ENCODE measurements around the gene PALLD.

PALLD gene

GRCh38 chr4:168715896-168716295, 219.0 kb downstream of the PALLD start:
- DNase-seq (ENCODE audit: low spot score) = no peak
- no peak for TF ChIP-seq CTCF (IDR thresholded peaks at IDR 0.05; ENCODE audit: borderline replicate concordance, control extremely low read depth, extremely low read depth, insufficient read depth, missing control alignments)
- in situ Hi-C loops (cut with MboI; ENCODE audit: low sequenced_read_pairs, unreplicated experiment) = no loop called here

GRCh38 chr4:168716406-168717129, 219.7 kb downstream of the PALLD start:
- in situ Hi-C loops (cut with MboI; ENCODE audit: low sequenced_read_pairs, unreplicated experiment) = no loop called here
- no peak for TF ChIP-seq CTCF (IDR thresholded peaks at IDR 0.05; ENCODE audit: borderline replicate concordance, control extremely low read depth, extremely low read depth, insufficient read depth, missing control alignments)
- no peak for DNase-seq (ENCODE audit: low spot score)

- no peak for TF ChIP-seq CTCF (IDR thresholded peaks at IDR 0.05; ENCODE audit: borderline replicate concordance, control extremely low read depth, extremely low read depth, insufficient read depth, missing control alignments)
- no peak for DNase-seq (ENCODE audit: low spot score)
- in situ Hi-C loops (cut with MboI; ENCODE audit: low sequenced_read_pairs, unreplicated experiment) = no loop called here
Measured at GRCh38 chr4:168717847-168718246, 221.0 kb downstream of the PALLD start.

- DNase-seq (ENCODE audit: low spot score) = no peak
- in situ Hi-C loops (cut with MboI; ENCODE audit: low sequenced_read_pairs, unreplicated experiment) = no loop called here
- TF ChIP-seq CTCF (IDR thresholded peaks at IDR 0.05; ENCODE audit: borderline replicate concordance, control extremely low read depth, extremely low read depth, insufficient read depth, missing control alignments) = no peak
Measured at GRCh38 chr4:168719725-168720124, 222.9 kb downstream of the PALLD start.

- TF ChIP-seq CTCF (IDR thresholded peaks at IDR 0.05; ENCODE audit: borderline replicate concordance, control extremely low read depth, extremely low read depth, insufficient read depth, missing control alignments) = no peak
- DNase-seq (ENCODE audit: low spot score) = no peak
- in situ Hi-C loops (cut with MboI; ENCODE audit: low sequenced_read_pairs, unreplicated experiment) = no loop called here
Measured at GRCh38 chr4:168720396-168720900, 223.6 kb downstream of the PALLD start.

GRCh38 chr4:168722391-168722790, 225.5 kb downstream of the PALLD start:
- TF ChIP-seq CTCF (IDR thresholded peaks at IDR 0.05; ENCODE audit: borderline replicate concordance, control extremely low read depth, extremely low read depth, insufficient read depth, missing control alignments) = no peak
- DNase-seq (ENCODE audit: low spot score) = no peak
- in situ Hi-C loops (cut with MboI; ENCODE audit: low sequenced_read_pairs, unreplicated experiment) = no loop called here

All from GM13976 (cell line).